CD8-positive, alpha-beta memory T cell (primary cell): ENCODE measurements around the gene CHRNG. TPM values are rescaled to one million over a fixed set of nuclear protein-coding genes. Genes with fewer than 3 reads are reported as not detected.

Source experiments
- CTCF ChIA-PET: fragments of 350-600 bp; sonication (Branson Sonifier 250); formaldehyde crosslinking; loops from one replicate; lab custom pipeline; 2021; ENCODE audit warnings: antibody characterized with exemption; lab: Charles Lee
- POLR2A ChIA-PET: fragments of 350-600 bp; sonication (Branson Sonifier 250); formaldehyde crosslinking; loops from one replicate; lab custom pipeline; 2021; ENCODE audit warnings: antibody characterized with exemption; lab: Charles Lee
- DNase-seq, 5 donors: peaks; one replicate each; pipeline versions ENCODE4 v3.0.0 to v3.0.0-alpha.2; 2020 to 2022; ENCODE audit warnings: mixed read lengths in 1 of 5
- H3K27ac ChIP-seq: one replicate; pipeline ENCODE4 v1.7.0; 2013; ENCODE audit warnings: low read depth, mild to moderate bottlenecking, low read length, moderate library complexity
- H3K27me3 ChIP-seq: 2 replicates; pipeline ENCODE4 v1.7.0; 2013; ENCODE audit warnings: low read length, mild to moderate bottlenecking; ENCODE audit not compliant: insufficient read depth, poor library complexity, severe bottlenecking
- H3K36me3 ChIP-seq: 2 replicates; pipeline ENCODE4 v1.7.0; 2013; ENCODE audit warnings: mild to moderate bottlenecking, low read length, moderate library complexity; ENCODE audit not compliant: insufficient read depth
- H3K4me1 ChIP-seq: 2 replicates; pipeline ENCODE4 v1.7.0; 2013; ENCODE audit warnings: mild to moderate bottlenecking, low read length, moderate library complexity; ENCODE audit not compliant: insufficient read depth
- H3K4me3 ChIP-seq: 2 replicates; pipeline ENCODE4 v1.7.0; 2013; ENCODE audit warnings: mild to moderate bottlenecking, low read length
- H3K9me3 ChIP-seq: 2 replicates; pipeline ENCODE4 v1.7.0; 2013; ENCODE audit warnings: mild to moderate bottlenecking, low read length
- H3K27ac Mint-ChIP-seq, 8 donors: one replicate each; pipeline ENCODE4 v1.8.0; 2020 to 2021; ENCODE audit warnings: mixed read lengths in 8 of 8, mild to moderate bottlenecking in 6 of 8, inconsistent platforms in 3 of 8, moderate library complexity in 3 of 8
- H3K27me3 Mint-ChIP-seq, 2 donors: one replicate each; pipeline ENCODE4 v1.8.0; 2020 to 2021; ENCODE audit warnings: mixed read lengths in 2 of 2, mild to moderate bottlenecking in 1 of 2, moderate library complexity in 1 of 2
- H3K36me3 Mint-ChIP-seq, 3 donors: one replicate each; pipeline ENCODE4 v1.8.0; 2020 to 2021; ENCODE audit warnings: mixed read lengths in 3 of 3, inconsistent platforms in 1 of 3, mild to moderate bottlenecking in 1 of 3
- H3K4me1 Mint-ChIP-seq, 3 donors: one replicate each; pipeline ENCODE4 v1.8.0; 2020 to 2021; ENCODE audit warnings: mixed read lengths in 3 of 3, inconsistent platforms in 1 of 3, mild to moderate bottlenecking in 1 of 3
- H3K4me3 Mint-ChIP-seq, 7 donors: one replicate each; pipeline ENCODE4 v1.8.0; 2020 to 2021; ENCODE audit warnings: mixed read lengths in 7 of 7, mild to moderate bottlenecking in 6 of 7, moderate library complexity in 4 of 7, inconsistent platforms in 2 of 7
- H3K9me3 Mint-ChIP-seq, 5 donors: one replicate each; pipeline ENCODE4 v1.8.0; 2020 to 2022; ENCODE audit warnings: mixed read lengths in 5 of 5, mild to moderate bottlenecking in 3 of 5, moderate library complexity in 2 of 5, inconsistent platforms in 1 of 5
- polyA plus RNA-seq: library from polyadenylated mRNA; unstranded; fragments of 300-500 nt; fragmentation: Illumina TruSeq; gene quantifications from one replicate; pipeline ENCODE4 v1.2.3, GENCODE V29; 2021
- total RNA-seq, 2 experiments: library from RNA; stranded (reverse); gene quantifications; one replicate each; pipeline ENCODE4 v1.2.3, GENCODE V29; 2021

Gene CHRNG
- total and polyA plus RNA-seq, 3 experiments from 2014 or later: not detected

GRCh38 chr2:232512602-232513001 is 26.9 kb upstream of the CHRNG start:
- H3K27me3 Mint-ChIP-seq: peaks cover 3 to 29% of the 10 kb centered on the region in 2 donors
- H3K27ac ChIP-seq: no peak overlapping the region
- H3K4me3 ChIP-seq: no peak overlapping the region
- H3K36me3 Mint-ChIP-seq: no peaks in the 10 kb centered on the region
- no peaks in the 10 kb centered on the region for H3K9me3 ChIP-seq
- H3K9me3 Mint-ChIP-seq: no peaks in the 10 kb centered on the region
- H3K4me1 ChIP-seq: no peaks in the 10 kb centered on the region
- H3K4me3 Mint-ChIP-seq: no peak overlapping the region
- CTCF ChIA-PET: interaction anchor here (4.8 kb wide), 1 partner anchor 9 kb away, joined by 15 read pairs; no protein-coding TSS in a partner anchor
- no peak for DNase-seq
- H3K36me3 ChIP-seq: no peaks in the 10 kb centered on the region
- H3K4me1 Mint-ChIP-seq: no peaks in the 10 kb centered on the region
- no peak overlapping the region for H3K27ac Mint-ChIP-seq
- H3K27me3 ChIP-seq: no peaks in the 10 kb centered on the region
- POLR2A ChIA-PET: no interaction called here

- no peaks in the 10 kb centered on the region for H3K4me1 Mint-ChIP-seq
- H3K27me3 Mint-ChIP-seq: peaks cover 5 to 30% of the 10 kb centered on the region in 2 donors
- H3K9me3 ChIP-seq: no peaks in the 10 kb centered on the region
- no peak overlapping the region for H3K27ac ChIP-seq
- H3K9me3 Mint-ChIP-seq: no peaks in the 10 kb centered on the region
- no peaks in the 10 kb centered on the region for H3K36me3 Mint-ChIP-seq
- H3K4me3 Mint-ChIP-seq: no peak overlapping the region
- POLR2A ChIA-PET: no interaction called here
- no peaks in the 10 kb centered on the region for H3K4me1 ChIP-seq
- no peak overlapping the region for H3K4me3 ChIP-seq
- H3K27ac Mint-ChIP-seq: peak overlapping the region in 1 of 8 donors; percentile 63
- CTCF ChIA-PET: interaction anchor here (4.8 kb wide), 1 partner anchor 8 kb away, joined by 15 read pairs; no protein-coding TSS in a partner anchor
- DNase-seq: no peak
- no peaks in the 10 kb centered on the region for H3K27me3 ChIP-seq
- H3K36me3 ChIP-seq: no peaks in the 10 kb centered on the region
Measured at GRCh38 chr2:232513353-232513752, 26.1 kb upstream of the CHRNG start.

- DNase-seq: no peak
- Mint-ChIP-seq H3K27ac (no peak overlapping the region), H3K4me3 (no peak overlapping the region), H3K9me3 (no peaks in the 10 kb centered on the region), H3K36me3 (no peaks in the 10 kb centered on the region), H3K4me1 (no peaks in the 10 kb centered on the region), H3K27me3 (peaks cover 12 to 33% of the 10 kb centered on the region in 2 donors)
- ChIA-PET POLR2A (no interaction called here), CTCF (interaction anchor here (1.0 to 1.5 kb wide), 2 partner anchors 9 to 11 kb away, joined by 3 read pairs; no protein-coding TSS in a partner anchor)
- no peak overlapping the region for H3K27ac ChIP-seq
- H3K9me3 ChIP-seq: no peaks in the 10 kb centered on the region
- no peaks in the 10 kb centered on the region for H3K27me3 ChIP-seq
- H3K36me3 ChIP-seq: no peaks in the 10 kb centered on the region
- no peaks in the 10 kb centered on the region for H3K4me1 ChIP-seq
- no peak overlapping the region for H3K4me3 ChIP-seq
Measured at GRCh38 chr2:232515639-232516038, 23.9 kb upstream of the CHRNG start.

GRCh38 chr2:232516551-232516950 is 22.9 kb upstream of the CHRNG start:
- no peaks in the 10 kb centered on the region for H3K9me3 Mint-ChIP-seq
- CTCF ChIA-PET: interaction anchor here (1.0 to 1.5 kb wide), 2 partner anchors 10 to 12 kb away, joined by 3 read pairs; no protein-coding TSS in a partner anchor
- H3K9me3 ChIP-seq: no peaks in the 10 kb centered on the region
- peaks cover 3% of the 10 kb centered on the region for H3K27me3 ChIP-seq
- H3K4me1 Mint-ChIP-seq: peaks cover 0 to 3% (median 2%) of the 10 kb centered on the region in 3 donors
- H3K27ac Mint-ChIP-seq: peak overlapping the region in 1 of 8 donors; percentile 57
- H3K4me3 Mint-ChIP-seq: no peak overlapping the region
- peaks cover 14 to 38% of the 10 kb centered on the region in 2 donors for H3K27me3 Mint-ChIP-seq
- no peaks in the 10 kb centered on the region for H3K36me3 ChIP-seq
- no peak for DNase-seq
- no peak overlapping the region for H3K4me3 ChIP-seq
- POLR2A ChIA-PET: no interaction called here
- H3K27ac ChIP-seq: no peak overlapping the region
- H3K36me3 Mint-ChIP-seq: no peaks in the 10 kb centered on the region
- no peaks in the 10 kb centered on the region for H3K4me1 ChIP-seq

GRCh38 chr2:232518844-232519243 is 20.6 kb upstream of the CHRNG start:
- POLR2A ChIA-PET: no interaction called here

GRCh38 chr2:232519581-232520438 is 19.7 kb upstream of the CHRNG start, which contains the start of gene PRSS56:
TSS of gene PRSS56 (plus strand) at chr2:232520388. CDS start at chr2:232520599, 211 bp downstream.
- Histone ChIP-seq H3K9me3 (no peaks in the 10 kb centered on the region), H3K4me1 (peaks cover 10% of the 10 kb centered on the region), H3K27me3 (peaks cover 22% of the 10 kb centered on the region), H3K27ac (no peak within 1 kb of the TSS), H3K4me3 (no peak within 1 kb of the TSS), H3K36me3 (no peaks in the 10 kb centered on the region)
- no peaks in the 10 kb centered on the region for H3K36me3 Mint-ChIP-seq
- CTCF ChIA-PET: interaction anchor here (1.6 kb wide), 1 partner anchor 12 kb away, joined by 6 read pairs; no protein-coding TSS in a partner anchor
- H3K27ac Mint-ChIP-seq: no peak within 1 kb of the TSS
- no peak for DNase-seq
- no peaks in the 10 kb centered on the region for H3K9me3 Mint-ChIP-seq
- H3K4me3 Mint-ChIP-seq: no peak within 1 kb of the TSS
- H3K4me1 Mint-ChIP-seq: peaks cover 8 to 16% (median 8%) of the 10 kb centered on the region in 3 donors
- POLR2A ChIA-PET: no interaction called here
- peaks cover 25 to 35% of the 10 kb centered on the region in 2 donors for H3K27me3 Mint-ChIP-seq

More at GRCh38 chr2:232518844-232519243, 20.6 kb upstream of the CHRNG start:
- CTCF ChIA-PET: no interaction called here
- peaks cover 15% of the 10 kb centered on the region for H3K27me3 ChIP-seq
- Mint-ChIP-seq H3K36me3 (no peaks in the 10 kb centered on the region), H3K4me1 (peaks cover 5 to 12% (median 8%) of the 10 kb centered on the region in 3 donors), H3K9me3 (no peaks in the 10 kb centered on the region), H3K27me3 (peaks cover 20 to 32% of the 10 kb centered on the region in 2 donors), H3K27ac (no peak overlapping the region), H3K4me3 (peak overlapping the region in 1 of 7 donors; percentile 50)
- no peaks in the 10 kb centered on the region for H3K9me3 ChIP-seq
- H3K4me1 ChIP-seq: peaks cover 10% of the 10 kb centered on the region
- DNase-seq: no peak
- no peak overlapping the region for H3K27ac ChIP-seq
- no peak overlapping the region for H3K4me3 ChIP-seq
- H3K36me3 ChIP-seq: no peaks in the 10 kb centered on the region

GRCh38 chr2:232520489-232520888 is 19.0 kb upstream of the CHRNG start:
- H3K27ac Mint-ChIP-seq: no peak overlapping the region
- peaks cover 25 to 36% of the 10 kb centered on the region in 2 donors for H3K27me3 Mint-ChIP-seq

GRCh38 chr2:232521098-232521497 is 18.4 kb upstream of the CHRNG start:
- H3K9me3 Mint-ChIP-seq: no peaks in the 10 kb centered on the region
- Histone ChIP-seq H3K4me3 (no peak overlapping the region), H3K4me1 (peaks cover 10% of the 10 kb centered on the region), H3K27me3 (peaks cover 22% of the 10 kb centered on the region), H3K27ac (no peak overlapping the region), H3K9me3 (no peaks in the 10 kb centered on the region), H3K36me3 (no peaks in the 10 kb centered on the region)
- H3K27ac Mint-ChIP-seq: no peak overlapping the region
- H3K36me3 Mint-ChIP-seq: no peaks in the 10 kb centered on the region
- ChIA-PET POLR2A (no interaction called here), CTCF (interaction anchor here (1.6 to 2.4 kb wide), 3 partner anchors 10 to 11 kb away, joined by 6 to 15 read pairs (median 7); no protein-coding TSS in a partner anchor)
- H3K27me3 Mint-ChIP-seq: peaks cover 25 to 36% of the 10 kb centered on the region in 2 donors
- H3K4me3 Mint-ChIP-seq: peak overlapping the region in 2 of 7 donors; percentile 67 to 76
- no peak for DNase-seq
- peaks cover 8 to 16% (median 8%) of the 10 kb centered on the region in 3 donors for H3K4me1 Mint-ChIP-seq

More at GRCh38 chr2:232520489-232520888, 19.0 kb upstream of the CHRNG start:
- Mint-ChIP-seq H3K36me3 (no peaks in the 10 kb centered on the region), H3K4me3 (no peak overlapping the region), H3K4me1 (peaks cover 8 to 16% (median 8%) of the 10 kb centered on the region in 3 donors), H3K9me3 (no peaks in the 10 kb centered on the region)
- Histone ChIP-seq H3K36me3 (no peaks in the 10 kb centered on the region), H3K4me3 (no peak overlapping the region), H3K4me1 (peaks cover 10% of the 10 kb centered on the region), H3K27ac (no peak overlapping the region), H3K9me3 (no peaks in the 10 kb centered on the region), H3K27me3 (peaks cover 22% of the 10 kb centered on the region)
- DNase-seq: no peak
- ChIA-PET CTCF (interaction anchor here (1.6 to 2.4 kb wide), 2 partner anchors 9 to 11 kb away, joined by 6 to 15 read pairs; no protein-coding TSS in a partner anchor), POLR2A (no interaction called here)
